Measurements from ENCODE around the gene GNG2. TPM values are rescaled to one million over a fixed set of nuclear protein-coding genes. Genes with fewer than 3 reads are reported as not detected.

GNG2 gene
- total and polyA plus RNA-seq, 11 donors, result 3.1 to 29.2 (median 7.0) TPM

DNA sequence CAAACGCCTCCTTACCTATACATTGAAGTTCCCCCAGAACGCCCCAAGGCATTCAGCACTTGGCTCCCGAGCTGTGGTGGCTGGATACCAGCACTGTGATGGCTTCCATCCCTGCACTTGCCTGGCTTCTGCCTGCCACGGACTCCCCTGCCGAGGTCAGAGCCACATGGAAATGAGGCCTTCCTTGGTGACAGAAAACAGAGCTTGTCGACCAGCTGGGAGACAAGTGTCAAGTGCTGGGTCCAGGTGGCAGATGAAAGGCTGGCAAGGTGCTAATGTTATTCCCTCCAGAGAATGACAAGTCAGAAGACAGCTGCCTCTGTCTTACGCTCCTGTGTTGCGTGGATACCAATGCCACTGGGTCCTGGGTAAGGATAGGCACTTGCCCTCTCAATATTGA lies 26.2 kb upstream of the GNG2 start:
- TF ChIP-seq POLR2A (IDR thresholded peaks at IDR 0.05), result no peak
- TF ChIP-seq, protein P1, sequence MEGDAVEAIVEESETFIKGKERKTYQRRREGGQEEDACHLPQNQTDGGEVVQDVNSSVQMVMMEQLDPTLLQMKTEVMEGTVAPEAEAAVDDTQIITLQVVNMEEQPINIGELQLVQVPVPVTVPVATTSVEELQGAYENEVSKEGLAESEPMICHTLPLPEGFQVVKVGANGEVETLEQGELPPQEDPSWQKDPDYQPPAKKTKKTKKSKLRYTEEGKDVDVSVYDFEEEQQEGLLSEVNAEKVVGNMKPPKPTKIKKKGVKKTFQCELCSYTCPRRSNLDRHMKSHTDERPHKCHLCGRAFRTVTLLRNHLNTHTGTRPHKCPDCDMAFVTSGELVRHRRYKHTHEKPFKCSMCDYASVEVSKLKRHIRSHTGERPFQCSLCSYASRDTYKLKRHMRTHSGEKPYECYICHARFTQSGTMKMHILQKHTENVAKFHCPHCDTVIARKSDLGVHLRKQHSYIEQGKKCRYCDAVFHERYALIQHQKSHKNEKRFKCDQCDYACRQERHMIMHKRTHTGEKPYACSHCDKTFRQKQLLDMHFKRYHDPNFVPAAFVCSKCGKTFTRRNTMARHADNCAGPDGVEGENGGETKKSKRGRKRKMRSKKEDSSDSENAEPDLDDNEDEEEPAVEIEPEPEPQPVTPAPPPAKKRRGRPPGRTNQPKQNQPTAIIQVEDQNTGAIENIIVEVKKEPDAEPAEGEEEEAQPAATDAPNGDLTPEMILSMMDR (IDR thresholded peaks at IDR 0.05), result no peak
- intact Hi-C loops (cut with DNase I), result no loop called here
- Histone ChIP-seq H3K27ac (no peak overlapping the region), H3K4me3 (no peak overlapping the region), H3K9me3 (peaks cover 0 to 11% (median 3%) of the 10 kb centered on the region in 12 donors), H3K27me3 (no peaks in the 10 kb centered on the region), H3K4me1 (no peaks in the 10 kb centered on the region), H3K36me3 (no peaks in the 10 kb centered on the region)
- DNase-seq, result no peak
- WGBS, 4 donors, result 43 to 66% (median 54%) methylated on average over 5 to 8 of the region's 8 CpGs
- ATAC-seq, result peak in 2 of 4 donors; percentile 34 to 39

DNA sequence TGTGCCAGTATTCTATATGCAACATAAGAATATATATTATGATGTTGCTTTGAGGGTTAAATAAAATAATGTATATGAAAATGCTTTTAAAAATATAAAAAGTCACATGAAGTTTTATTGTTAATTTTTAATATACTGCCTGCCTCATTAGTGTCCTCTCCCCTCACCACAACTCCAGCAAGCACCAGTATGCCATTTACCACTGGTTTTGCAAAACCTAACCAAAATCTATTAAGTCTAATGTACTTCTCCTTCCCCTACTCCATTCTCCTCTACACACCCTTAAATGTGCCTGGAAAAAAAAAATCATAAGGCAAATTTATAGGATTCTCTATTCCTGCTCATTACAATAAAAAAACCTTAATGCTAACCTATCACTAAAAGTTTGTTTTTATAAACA lies 24.0 kb upstream of the GNG2 start:
- DNase-seq, result no peak
- Histone ChIP-seq H3K9me3 (peaks cover 0 to 11% (median 3%) of the 10 kb centered on the region in 12 donors), H3K36me3 (no peaks in the 10 kb centered on the region), H3K27ac (no peak overlapping the region), H3K4me3 (no peak overlapping the region), H3K4me1 (no peaks in the 10 kb centered on the region), H3K27me3 (no peaks in the 10 kb centered on the region)
- TF ChIP-seq POLR2A (IDR thresholded peaks at IDR 0.05), result no peak
- TF ChIP-seq, protein P1 (IDR thresholded peaks at IDR 0.05), result no peak
- intact Hi-C loops (cut with DNase I), result no loop called here
- no peak for ATAC-seq

DNA sequence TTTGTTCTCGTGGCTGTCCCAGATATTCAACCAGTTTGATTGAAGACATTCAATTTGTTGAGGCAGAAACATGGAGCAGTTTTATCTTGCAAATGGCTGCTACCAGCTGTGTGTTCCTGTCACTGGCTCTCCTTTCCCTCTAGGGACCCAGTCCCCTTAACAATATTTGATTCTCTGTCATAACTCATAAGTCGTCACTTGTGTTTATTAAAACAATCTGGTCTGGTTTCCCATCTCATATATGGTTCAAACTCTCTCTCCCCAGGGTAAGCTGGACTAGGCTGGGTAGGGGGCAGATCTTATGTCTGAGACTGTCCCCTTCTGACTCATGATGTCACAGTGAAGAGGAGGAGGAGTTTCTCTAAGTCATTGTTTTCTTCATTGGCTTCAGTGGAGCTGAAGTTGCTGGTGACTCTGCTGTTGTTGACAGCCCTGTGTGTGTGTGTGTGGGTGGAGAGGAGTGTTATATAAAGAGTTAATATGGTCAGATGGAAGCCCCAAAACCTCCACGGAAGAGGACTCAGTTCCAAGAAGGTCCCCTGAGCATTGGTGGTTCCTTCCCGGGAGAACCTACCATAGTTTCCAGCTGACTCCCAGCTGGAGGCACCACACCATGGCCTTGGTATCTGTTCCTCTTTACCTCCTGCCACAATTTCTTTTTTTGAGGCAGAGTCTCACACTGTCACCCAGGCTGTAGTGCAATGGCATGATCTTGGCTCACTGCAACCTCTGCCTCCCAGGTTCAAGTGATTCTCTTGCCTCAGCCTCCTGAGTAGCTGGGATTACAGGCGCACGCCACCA lies 16.1 kb upstream of the GNG2 start:
- intact Hi-C loops (cut with DNase I), result loop anchor here in 2 of 10 donors (10.0 kb wide), 2 partner anchors 121 to 131 kb away; no protein-coding TSS in a partner anchor
- Histone ChIP-seq H3K27ac (no peak overlapping the region), H3K4me1 (peaks cover 0 to 36% (median 0%) of the 10 kb centered on the region in 12 donors), H3K4me3 (no peak overlapping the region), H3K9me3 (peaks cover 0 to 4% (median 0%) of the 10 kb centered on the region in 12 donors), H3K36me3 (no peaks in the 10 kb centered on the region), H3K27me3 (no peaks in the 10 kb centered on the region)
- ATAC-seq (no peak), DNase-seq (no peak)
- WGBS, 4 donors, result 68 to 83% (median 74%) methylated on average over 6 of the region's 6 CpGs
- no peak for TF ChIP-seq POLR2A (IDR thresholded peaks at IDR 0.05)
- TF ChIP-seq, protein P1 (IDR thresholded peaks at IDR 0.05), result no peak

DNA sequence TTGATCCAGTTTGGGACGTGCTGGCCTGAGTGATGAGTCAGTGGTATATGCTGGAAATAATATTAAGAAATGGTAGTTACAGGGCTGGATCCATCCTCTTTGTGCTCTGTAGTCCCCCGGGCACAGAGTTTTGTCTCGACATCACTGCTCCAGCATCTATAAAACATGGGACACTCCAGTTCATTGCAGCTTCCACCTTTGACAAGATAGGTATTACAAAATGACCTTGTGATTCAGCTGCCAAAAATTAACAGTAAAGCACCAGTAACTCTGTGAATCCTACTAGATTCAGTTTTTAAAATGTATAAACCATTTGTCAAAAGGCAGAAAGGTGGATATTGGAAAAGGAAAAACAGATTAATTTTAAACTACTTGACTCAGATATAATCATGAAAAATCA lies 14.6 kb upstream of the GNG2 start:
- 91 to 99% (median 94%) methylated on average over 3 of the region's 3 CpGs for WGBS, 4 donors
- Histone ChIP-seq H3K27ac (peak overlapping the region in 1 of 12 donors; percentile 92), H3K9me3 (peaks cover 0 to 5% (median 0%) of the 10 kb centered on the region in 12 donors), H3K27me3 (no peaks in the 10 kb centered on the region), H3K4me3 (no peak overlapping the region), H3K4me1 (peaks cover 0 to 47% (median 0%) of the 10 kb centered on the region in 12 donors), H3K36me3 (no peaks in the 10 kb centered on the region)
- DNase-seq, result no peak
- intact Hi-C loops (cut with DNase I), result loop anchor here in 2 of 10 donors (10.0 kb wide), 2 partner anchors 119 to 129 kb away; no protein-coding TSS in a partner anchor
- no peak for ATAC-seq
- TF ChIP-seq POLR2A (IDR thresholded peaks at IDR 0.05), result no peak
- TF ChIP-seq, protein P1 (IDR thresholded peaks at IDR 0.05), result no peak
